DOHH2 (cell line): ENCODE data around the gene GDF2.

ENCODE experiments used
- H3F3A ChIP-seq: fragments of 200-600 bp; sonication (generic), shearing (Covaris generic); 2 replicates; pipeline ENCODE4 v1.6.0; 2016; ENCODE audit warnings: antibody characterized with exemption, mild to moderate bottlenecking; ENCODE audit not compliant: control insufficient read depth, insufficient read depth
- H3K27ac ChIP-seq: fragments of 200-600 bp; sonication (generic); 2 replicates; pipeline ENCODE4 v1.5.1; 2014; ENCODE audit warnings: low read depth, mild to moderate bottlenecking, low read length, moderate library complexity
- H3K27me3 ChIP-seq: fragments of 200-600 bp; sonication (generic); 2 replicates; pipeline ENCODE4 v1.6.1; 2014; ENCODE audit warnings: mild to moderate bottlenecking, low read length, mixed read lengths; ENCODE audit not compliant: control insufficient read depth
- H3K36me3 ChIP-seq: fragments of 200-600 bp; sonication (generic); 2 replicates; pipeline ENCODE4 v1.6.1; 2014; ENCODE audit warnings: mild to moderate bottlenecking, low read length, moderate library complexity, mixed read lengths; ENCODE audit not compliant: control insufficient read depth
- H3K4me1 ChIP-seq: fragments of 200-600 bp; sonication (generic); 2 replicates; pipeline ENCODE4 v1.6.1; 2014; ENCODE audit warnings: mild to moderate bottlenecking, low read length, mixed read lengths; ENCODE audit not compliant: control insufficient read depth
- H3K4me2 ChIP-seq: fragments of 200-600 bp; sonication (generic); 2 replicates; pipeline ENCODE4 v1.6.0; 2014; ENCODE audit warnings: mild to moderate bottlenecking, low read length, moderate library complexity
- H3K4me3 ChIP-seq: fragments of 200-600 bp; sonication (generic); 2 replicates; pipeline ENCODE4 v1.5.1; 2014; ENCODE audit warnings: mild to moderate bottlenecking, low read length, mixed read lengths
- H3K79me2 ChIP-seq: fragments of 200-600 bp; sonication (generic); 2 replicates; pipeline ENCODE4 v1.6.1; 2014; ENCODE audit warnings: mild to moderate bottlenecking, low read length, mixed read lengths; ENCODE audit not compliant: control insufficient read depth
- H3K9me2 ChIP-seq: fragments of 200-600 bp; sonication (generic); replicated peaks from 2 replicates; pipeline ENCODE4 v1.6.1; 2014; ENCODE audit warnings: mild to moderate bottlenecking, low read length, mixed read lengths; ENCODE audit not compliant: control insufficient read depth
- H3K9me3 ChIP-seq: fragments of 200-600 bp; sonication (generic); 2 replicates; pipeline ENCODE4 v1.6.1; 2014; ENCODE audit warnings: antibody characterized with exemption, low read length, mixed read lengths; ENCODE audit not compliant: control insufficient read depth, insufficient read depth
- H4K20me1 ChIP-seq: fragments of 200-600 bp; sonication (generic); 2 replicates; pipeline ENCODE4 v1.6.0; 2014; ENCODE audit warnings: low read depth, mild to moderate bottlenecking, antibody characterized with exemption, low read length, moderate library complexity; ENCODE audit not compliant: control insufficient read depth, insufficient read depth
- CTCF ChIP-seq: fragments of 200-600 bp; sonication (generic); IDR thresholded peaks from one replicate; pipeline ENCODE4 v1.5.1; 2014; ENCODE audit warnings: antibody characterized with exemption, mild to moderate bottlenecking, low read depth, low read length; ENCODE audit not compliant: poor library complexity, severe bottlenecking
- EZH2phosphoT487 ChIP-seq: fragments of 200-600 bp; sonication (generic); IDR thresholded peaks from 2 replicates; pipeline ENCODE4 v1.6.1; 2017; ENCODE audit warnings: borderline replicate concordance, mild to moderate bottlenecking, antibody characterized with exemption, low read length, moderate library complexity, mixed read lengths

GDF2 gene

GRCh38 chr10:47298715-47299114 lies 23.5 kb upstream of the GDF2 start:
- Histone ChIP-seq H3K27me3 (peaks cover 5% of the 10 kb centered on the region; the same call in 1 of the 2 replicates), H3K4me2 (no peak overlapping the region), H3K36me3 (no peaks in the 10 kb centered on the region), H3K9me2 (no peaks in the 10 kb centered on the region), H3F3A (no peaks in the 10 kb centered on the region), H3K9me3 (no peaks in the 10 kb centered on the region), H3K27ac (no peak overlapping the region), H4K20me1 (no peaks in the 10 kb centered on the region), H3K4me1 (no peaks in the 10 kb centered on the region), H3K79me2 (no peaks in the 10 kb centered on the region), H3K4me3 (no peak overlapping the region)
- TF ChIP-seq EZH2phosphoT487 (no peak), CTCF (no peak)

GRCh38 chr10:47299611-47300428 lies 22.4 kb upstream of the GDF2 start, which contains the start of gene GDF10:
TSS of gene GDF10 (plus strand) at chr10:47300197. CDS start at chr10:47300652, 455 bp downstream.
- no peaks in the 10 kb centered on the region for H3K36me3 ChIP-seq
- TF ChIP-seq EZH2phosphoT487 (no peak), CTCF (no peak)
- no peaks in the 10 kb centered on the region for H4K20me1 ChIP-seq
- H3K9me3 ChIP-seq = no peaks in the 10 kb centered on the region
- H3K9me2 ChIP-seq = no peaks in the 10 kb centered on the region
- no peak within 1 kb of the TSS for H3K4me3 ChIP-seq
- no peaks in the 10 kb centered on the region for H3K4me1 ChIP-seq
- no peak within 1 kb of the TSS for H3K27ac ChIP-seq
- H3F3A ChIP-seq = no peaks in the 10 kb centered on the region
- H3K4me2 ChIP-seq = no peak within 1 kb of the TSS
- no peaks in the 10 kb centered on the region for H3K79me2 ChIP-seq
- H3K27me3 ChIP-seq = peaks cover 5% of the 10 kb centered on the region; the same call in 1 of the 2 replicates

- Histone ChIP-seq H3K36me3 (no peaks in the 10 kb centered on the region), H3K4me1 (no peaks in the 10 kb centered on the region), H3K4me2 (no peak overlapping the region), H3K27me3 (peaks cover 5% of the 10 kb centered on the region; the same call in 1 of the 2 replicates), H3K4me3 (no peak overlapping the region), H3K9me2 (no peaks in the 10 kb centered on the region), H3F3A (no peaks in the 10 kb centered on the region), H3K79me2 (no peaks in the 10 kb centered on the region), H3K27ac (no peak overlapping the region), H4K20me1 (no peaks in the 10 kb centered on the region), H3K9me3 (no peaks in the 10 kb centered on the region)
- TF ChIP-seq CTCF (no peak), EZH2phosphoT487 (no peak)
These were observed 21.8 kb upstream of the GDF2 start for GRCh38 chr10:47300429-47300931.
